Stimulated activated naive CD8-positive, alpha-beta T cell treated with anti-CD3 and anti-CD28 coated beads, Interleukin-15, amount 100 ng/mL, for 72 hours (primary cell): ENCODE data around the gene EDDM3A.
"Not testable (repeated sequence)": the region's sequence is repeated elsewhere in the genome, so short reads cannot be mapped to it uniquely, and the experiment has no call there.

Source experiments
- ATAC-seq: fragments of 150-1000 bp; cut with Tn5 transposase; 2 replicates; pipeline ENCODE4 v1.10.0; 2021; ENCODE audit warnings: mild to moderate bottlenecking, moderate library complexity
- DNase-seq, 2 donors: peaks; one replicate each; pipeline ENCODE4 v3.0.0; 2021 to 2022
- H3K27ac Mint-ChIP-seq, 2 donors: one replicate each; pipeline ENCODE4 v1.8.0; 2022; ENCODE audit warnings: mild to moderate bottlenecking in 2 of 2, mixed read lengths in 2 of 2, moderate library complexity in 2 of 2
- H3K27me3 Mint-ChIP-seq: one replicate; pipeline ENCODE4 v1.8.0; 2022; ENCODE audit warnings: mixed read lengths
- H3K4me1 Mint-ChIP-seq: one replicate; pipeline ENCODE4 v1.8.0; 2022; ENCODE audit warnings: mild to moderate bottlenecking, mixed read lengths
- H3K4me3 Mint-ChIP-seq, 2 donors: one replicate each; pipeline ENCODE4 v1.8.0; 2022; ENCODE audit warnings: mild to moderate bottlenecking in 2 of 2, mixed read lengths in 2 of 2, moderate library complexity in 1 of 2
- H3K9me3 Mint-ChIP-seq, 2 donors: one replicate each; pipeline ENCODE4 v1.8.0; 2022; ENCODE audit warnings: mixed read lengths in 2 of 2

EDDM3A gene

GRCh38 chr14:20745571-20746358 is at the start of gene EDDM3A:
Gene EDDM3A (plus strand): TSS chr14:20745887. CDS start chr14:20747581, 1,694 bp downstream.
- Mint-ChIP-seq H3K4me1 (no peaks in the 10 kb centered on the region), H3K27ac (no peak within 1 kb of the TSS), H3K27me3 (no peaks in the 10 kb centered on the region), H3K9me3 (no peaks in the 10 kb centered on the region), H3K4me3 (no peak within 1 kb of the TSS)
- ATAC-seq: no peak
- DNase-seq: no peak

DNA sequence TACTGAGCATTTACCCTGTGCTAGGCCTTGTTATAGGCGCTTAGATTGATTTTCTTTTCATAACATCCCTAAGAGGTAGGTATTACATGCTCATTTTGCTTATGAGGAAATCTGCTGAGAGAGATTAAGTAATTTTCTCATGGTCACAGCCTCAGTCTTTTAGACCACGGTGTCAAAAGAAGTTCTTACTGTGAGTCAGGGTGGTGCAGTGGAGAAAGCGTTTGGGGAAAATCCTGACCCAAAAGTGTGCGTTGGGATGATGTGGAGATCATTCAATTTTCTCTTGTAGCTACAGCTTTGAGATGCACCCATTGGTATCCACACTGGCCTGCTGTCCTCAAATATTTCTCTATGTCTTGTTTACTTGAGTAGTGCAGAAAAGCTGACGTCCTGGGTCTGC is 48.9 kb upstream of the EDDM3A start:
- ATAC-seq (no peak), DNase-seq (no peak)
- Mint-ChIP-seq H3K27ac (no peak overlapping the region), H3K4me3 (no peak overlapping the region), H3K27me3 (no peaks in the 10 kb centered on the region), H3K9me3 (no peaks in the 10 kb centered on the region), H3K4me1 (no peaks in the 10 kb centered on the region)

DNA sequence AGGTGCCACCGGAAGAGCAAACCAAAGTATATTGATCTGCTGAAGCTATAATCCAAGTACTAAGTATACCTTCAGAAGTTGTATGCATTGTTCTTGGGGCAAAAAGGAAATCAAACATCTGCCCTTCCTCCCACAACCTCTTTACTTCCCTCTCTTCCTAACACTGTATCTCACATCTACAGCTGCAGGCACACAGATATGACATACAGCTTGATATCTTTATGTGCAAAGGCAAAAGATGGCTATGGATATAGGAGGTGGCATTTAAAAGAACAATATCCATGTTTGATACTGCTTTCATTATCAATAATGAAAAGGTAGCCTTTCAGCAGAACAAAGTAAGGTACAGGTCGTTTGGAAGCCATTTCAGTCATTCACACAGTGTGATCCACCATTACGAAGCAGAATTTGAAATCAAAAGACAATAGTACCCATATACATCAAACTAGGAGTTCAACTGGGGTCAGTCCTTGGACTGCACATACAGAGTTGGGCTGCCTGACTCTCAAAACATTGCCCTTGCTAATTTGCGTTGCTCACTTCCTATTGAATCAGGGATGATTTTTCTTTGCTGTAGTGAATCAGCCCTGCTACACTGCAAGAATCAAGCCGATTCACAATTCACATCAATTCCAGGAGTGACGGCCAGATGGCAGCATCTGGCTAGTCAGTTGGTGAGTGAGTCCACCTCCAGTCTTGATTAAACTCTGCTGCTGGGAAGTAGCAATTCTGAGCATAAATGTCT is 48.2 kb upstream of the EDDM3A start:
- DNase-seq (peak; percentile 58 to 61), ATAC-seq (peak; percentile 79)
- H3K27me3 Mint-ChIP-seq: no peaks in the 10 kb centered on the region
- no peak overlapping the region for H3K4me3 Mint-ChIP-seq
- no peaks in the 10 kb centered on the region for H3K9me3 Mint-ChIP-seq
- no peaks in the 10 kb centered on the region for H3K4me1 Mint-ChIP-seq
- H3K27ac Mint-ChIP-seq: no peak overlapping the region

DNA sequence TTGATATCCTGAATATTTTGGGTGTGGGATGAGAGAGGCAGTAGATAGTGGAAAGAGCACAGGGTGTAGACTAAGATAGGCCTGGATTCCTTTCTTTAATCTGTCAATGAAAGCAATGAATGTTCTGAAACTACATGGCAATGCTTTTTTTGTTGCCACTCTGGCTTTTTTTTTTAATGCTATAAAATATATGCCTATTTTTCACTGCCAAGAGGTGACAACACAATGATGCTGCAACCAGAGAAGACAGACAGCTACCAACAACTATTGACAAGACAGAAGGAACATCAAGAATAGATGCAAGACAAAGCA is 47.7 kb upstream of the EDDM3A start:
- no peak overlapping the region for H3K27ac Mint-ChIP-seq
- H3K4me1 Mint-ChIP-seq: no peaks in the 10 kb centered on the region
- no peaks in the 10 kb centered on the region for H3K9me3 Mint-ChIP-seq
- ATAC-seq: no peak
- H3K4me3 Mint-ChIP-seq: no peak overlapping the region
- DNase-seq: no peak
- H3K27me3 Mint-ChIP-seq: no peaks in the 10 kb centered on the region

DNA sequence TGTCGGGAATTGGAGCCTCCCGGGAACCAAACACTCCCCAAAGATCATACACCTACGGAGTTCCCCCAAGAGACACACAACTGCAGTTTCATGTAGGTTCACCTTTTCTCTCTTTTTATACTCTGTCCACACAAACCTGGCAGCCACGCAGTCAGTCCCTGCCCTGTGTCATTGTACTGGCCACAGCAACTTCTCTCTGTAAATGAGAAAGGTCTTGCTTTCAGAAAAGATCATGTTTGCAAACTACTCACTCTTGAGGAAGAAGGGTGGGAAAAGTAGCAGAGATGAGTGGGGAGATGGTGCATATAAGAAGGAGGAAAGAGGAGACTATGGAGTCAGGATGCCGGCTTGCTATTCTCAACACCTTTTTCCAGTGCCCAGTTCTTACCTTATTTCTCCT is 46.8 kb upstream of the EDDM3A start:
- H3K27ac Mint-ChIP-seq: no peak overlapping the region
- no peak for ATAC-seq
- H3K4me1 Mint-ChIP-seq: no peaks in the 10 kb centered on the region
- H3K4me3 Mint-ChIP-seq: no peak overlapping the region
- H3K27me3 Mint-ChIP-seq: no peaks in the 10 kb centered on the region
- no peak for DNase-seq
- no peaks in the 10 kb centered on the region for H3K9me3 Mint-ChIP-seq

DNA sequence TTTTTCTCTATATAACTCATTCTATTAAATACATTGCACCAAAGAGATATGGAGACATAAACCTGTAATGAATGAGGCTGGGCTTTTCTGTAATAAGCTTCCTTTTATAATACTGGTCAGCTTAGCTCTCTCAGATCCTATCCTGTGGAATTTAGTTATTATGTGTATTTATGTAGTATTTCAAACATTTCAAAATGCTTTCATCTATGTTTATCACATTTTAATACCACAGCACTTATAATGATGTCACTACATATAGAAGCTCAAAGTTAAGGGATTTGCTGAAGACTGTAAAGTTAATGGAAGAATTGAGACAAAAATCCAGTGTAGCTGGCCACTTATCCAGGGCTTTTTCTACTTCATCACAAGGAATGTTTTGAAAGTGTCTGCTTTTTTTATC is 45.8 kb upstream of the EDDM3A start:
- H3K27ac Mint-ChIP-seq: no peak overlapping the region
- H3K4me3 Mint-ChIP-seq: no peak overlapping the region
- ATAC-seq: no peak
- no peaks in the 10 kb centered on the region for H3K9me3 Mint-ChIP-seq
- H3K27me3 Mint-ChIP-seq: no peaks in the 10 kb centered on the region
- DNase-seq: no peak
- H3K4me1 Mint-ChIP-seq: no peaks in the 10 kb centered on the region

DNA sequence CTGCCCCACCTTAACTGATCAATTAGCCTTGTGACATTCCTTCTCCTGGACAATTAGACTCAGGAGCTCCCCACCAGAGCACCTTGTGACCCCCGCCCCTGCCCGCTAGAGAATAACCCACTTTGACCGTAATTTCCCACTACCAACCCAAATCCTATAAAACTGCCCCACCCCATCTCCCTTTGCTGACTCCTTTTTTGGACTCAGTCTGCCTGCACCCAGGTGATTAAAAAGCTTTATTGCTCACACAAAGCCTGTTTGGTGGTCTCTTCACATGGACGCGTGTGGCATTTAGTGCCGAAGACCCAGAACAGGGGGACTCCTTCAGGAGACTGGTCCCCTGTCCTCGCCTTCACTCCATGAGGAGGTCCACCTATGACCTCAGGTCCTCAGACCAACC is 44.7 kb upstream of the EDDM3A start:
- H3K9me3 Mint-ChIP-seq, H3K27ac Mint-ChIP-seq, H3K27me3 Mint-ChIP-seq, ATAC-seq, H3K4me3 Mint-ChIP-seq, DNase-seq, H3K4me1 Mint-ChIP-seq: not testable (repeated sequence)

DNA sequence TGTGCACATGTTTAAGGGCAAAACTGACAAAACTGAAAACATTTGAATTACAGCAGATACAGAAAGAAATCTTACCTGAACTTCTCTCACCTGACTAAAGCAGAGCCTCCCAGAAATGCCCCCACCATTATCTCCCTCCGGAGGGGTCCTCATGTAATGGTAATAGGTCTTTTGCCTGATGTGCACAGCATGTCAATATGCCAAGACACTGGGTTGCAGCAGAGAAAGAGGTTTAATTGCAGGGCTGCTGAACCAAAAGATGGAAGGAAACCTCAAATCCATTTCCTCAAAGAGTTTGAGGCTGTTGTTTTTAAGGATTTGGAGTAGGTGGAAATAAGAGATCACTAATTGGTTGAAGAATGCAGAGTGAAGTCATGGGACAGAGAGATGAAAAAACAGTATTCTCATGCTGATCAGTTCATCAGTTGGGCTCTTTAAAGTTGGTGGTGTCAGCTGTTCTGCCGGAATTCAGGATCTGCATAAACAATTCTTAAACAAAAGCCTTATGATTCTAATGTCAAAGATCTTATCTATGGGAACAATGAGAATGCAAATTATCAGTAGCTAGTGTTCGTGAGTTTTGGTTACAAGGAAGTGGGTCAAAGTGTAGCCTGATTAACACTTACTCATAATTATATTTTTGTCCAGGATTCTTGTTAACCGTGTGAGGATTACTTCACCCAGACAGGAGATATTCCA is 38.9 kb upstream of the EDDM3A start:
- H3K4me3 Mint-ChIP-seq: no peak overlapping the region
- ATAC-seq (no peak), DNase-seq (no peak)
- H3K4me1 Mint-ChIP-seq: no peaks in the 10 kb centered on the region
- no peak overlapping the region for H3K27ac Mint-ChIP-seq
- H3K9me3 Mint-ChIP-seq: no peaks in the 10 kb centered on the region
- no peaks in the 10 kb centered on the region for H3K27me3 Mint-ChIP-seq

DNA sequence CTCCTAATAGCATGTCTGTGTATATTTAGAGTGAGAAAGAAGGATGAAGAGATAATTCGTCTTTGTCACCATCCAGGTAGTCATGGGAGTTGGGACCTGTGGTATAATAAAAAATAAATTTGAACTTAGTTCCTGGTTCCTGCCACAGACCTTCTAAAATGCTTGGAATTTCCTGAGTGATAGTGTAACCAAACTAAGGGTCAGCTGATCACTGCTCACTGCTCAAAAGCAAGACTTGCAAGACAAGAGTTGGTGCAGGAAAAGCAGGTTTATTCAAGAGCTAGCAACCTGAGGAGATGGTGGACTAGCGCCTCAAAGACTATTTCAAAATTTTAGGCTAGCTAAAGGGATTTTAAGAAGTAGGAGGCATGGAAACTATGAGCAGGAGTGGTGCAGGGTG is 38.1 kb upstream of the EDDM3A start:
- Mint-ChIP-seq H3K27ac (no peak overlapping the region), H3K4me3 (no peak overlapping the region), H3K9me3 (no peaks in the 10 kb centered on the region), H3K27me3 (no peaks in the 10 kb centered on the region), H3K4me1 (no peaks in the 10 kb centered on the region)
- DNase-seq: no peak
- ATAC-seq: no peak

DNA sequence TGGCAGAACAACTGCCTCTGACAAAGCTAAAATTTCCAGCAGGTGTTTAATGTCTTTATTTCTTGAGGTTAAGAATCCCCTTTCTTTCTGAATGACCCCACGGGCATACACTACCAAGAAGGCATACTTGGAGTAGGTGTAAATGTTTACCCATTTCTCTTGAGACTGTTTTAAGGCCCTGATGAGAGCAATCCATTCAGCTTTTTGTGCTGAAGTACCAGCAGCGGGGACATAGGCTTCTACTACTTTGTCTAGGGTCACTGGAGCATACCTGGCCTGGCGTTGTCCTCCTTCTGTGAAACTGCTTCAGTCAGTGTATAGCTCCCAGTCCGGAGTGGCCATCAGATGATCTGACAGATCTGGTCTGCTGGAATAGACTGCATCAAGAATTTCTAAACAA is 34.4 kb upstream of the EDDM3A start:
- DNase-seq (no peak), ATAC-seq (no peak)
- Mint-ChIP-seq H3K9me3 (no peaks in the 10 kb centered on the region), H3K4me3 (no peak overlapping the region), H3K27ac (no peak overlapping the region), H3K4me1 (no peaks in the 10 kb centered on the region), H3K27me3 (no peaks in the 10 kb centered on the region)

- Mint-ChIP-seq H3K4me1 (no peaks in the 10 kb centered on the region), H3K27ac (no peak overlapping the region), H3K4me3 (no peak overlapping the region), H3K27me3 (no peaks in the 10 kb centered on the region), H3K9me3 (no peaks in the 10 kb centered on the region)
- ATAC-seq (no peak), DNase-seq (no peak)
Measured at GRCh38 chr14:20711685-20712084, 34.0 kb upstream of the EDDM3A start.

DNA sequence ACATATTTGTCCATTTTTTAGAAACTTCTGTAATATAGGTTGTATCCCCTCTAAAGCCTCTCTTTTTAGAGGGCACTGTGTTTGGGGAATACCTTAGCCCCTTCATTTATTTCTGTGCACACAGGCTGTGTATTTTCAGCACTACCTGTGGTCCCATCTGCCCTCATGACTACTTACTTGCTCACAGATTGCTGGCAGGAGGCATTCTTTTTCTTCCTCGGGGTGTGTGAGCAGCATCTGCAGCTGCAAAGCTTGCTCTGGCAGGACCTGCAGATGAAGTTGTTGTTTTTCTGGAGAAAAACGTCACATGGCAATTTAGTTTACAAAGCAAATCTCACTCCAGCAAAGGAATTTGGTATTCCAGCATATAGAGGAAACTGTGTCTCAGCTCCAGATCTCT is 32.8 kb upstream of the EDDM3A start:
- Mint-ChIP-seq H3K9me3 (no peaks in the 10 kb centered on the region), H3K4me3 (no peak overlapping the region), H3K27ac (no peak overlapping the region), H3K4me1 (no peaks in the 10 kb centered on the region), H3K27me3 (no peaks in the 10 kb centered on the region)
- ATAC-seq: no peak
- DNase-seq: no peak

- H3K27ac Mint-ChIP-seq: no peak overlapping the region
- no peaks in the 10 kb centered on the region for H3K9me3 Mint-ChIP-seq
- no peaks in the 10 kb centered on the region for H3K4me1 Mint-ChIP-seq
- no peak for DNase-seq
- no peak overlapping the region for H3K4me3 Mint-ChIP-seq
- peaks cover 3% of the 10 kb centered on the region for H3K27me3 Mint-ChIP-seq
- no peak for ATAC-seq
Measured at GRCh38 chr14:20714593-20715250, 31.0 kb upstream of the EDDM3A start.

DNA sequence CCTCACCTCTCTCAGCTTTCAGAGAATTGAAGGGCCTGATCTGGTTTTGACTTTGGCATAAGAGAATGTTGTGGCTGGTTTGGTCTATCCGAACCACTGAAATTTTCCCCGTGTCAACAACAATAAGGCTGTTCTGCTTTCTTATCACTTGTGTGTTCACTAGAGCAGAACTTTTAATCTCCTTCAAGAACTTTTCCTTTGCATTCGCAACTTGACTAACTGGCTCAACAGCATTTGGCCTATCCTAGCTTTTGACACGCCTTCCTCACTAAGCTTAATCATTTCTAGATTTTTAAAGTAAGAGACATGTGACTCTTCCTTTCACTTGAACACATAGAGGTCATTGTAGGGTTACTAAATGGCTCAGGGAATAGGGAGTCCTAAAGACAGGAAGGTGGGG is 25.9 kb upstream of the EDDM3A start:
- no peaks in the 10 kb centered on the region for H3K4me1 Mint-ChIP-seq
- ATAC-seq (no peak), DNase-seq (no peak)
- H3K9me3 Mint-ChIP-seq: no peaks in the 10 kb centered on the region
- H3K27me3 Mint-ChIP-seq: peaks cover 36% of the 10 kb centered on the region
- no peak overlapping the region for H3K27ac Mint-ChIP-seq
- H3K4me3 Mint-ChIP-seq: no peak overlapping the region

DNA sequence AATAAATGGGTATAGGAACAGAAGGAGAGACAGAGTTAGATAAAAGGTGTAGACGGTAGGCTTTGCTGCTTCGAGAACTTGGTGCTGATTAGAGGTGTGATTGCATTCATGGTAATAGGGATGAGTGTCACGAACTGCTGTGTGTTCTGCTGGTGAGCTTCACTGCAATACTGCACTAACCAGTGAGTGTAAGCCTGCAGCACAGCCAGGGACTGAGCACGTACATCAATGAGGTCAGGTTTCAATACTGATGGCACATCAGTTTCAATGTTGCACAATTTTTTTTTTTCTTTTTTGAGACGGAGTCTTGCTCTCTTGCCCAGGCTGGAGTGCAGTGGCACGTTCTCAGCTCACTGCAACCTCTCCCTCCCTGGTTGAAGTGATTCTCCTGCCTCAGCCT is 24.9 kb upstream of the EDDM3A start:
- no peak overlapping the region for H3K4me3 Mint-ChIP-seq
- no peak for ATAC-seq
- peaks cover 41% of the 10 kb centered on the region for H3K27me3 Mint-ChIP-seq
- no peaks in the 10 kb centered on the region for H3K4me1 Mint-ChIP-seq
- DNase-seq: no peak
- no peaks in the 10 kb centered on the region for H3K9me3 Mint-ChIP-seq
- no peak overlapping the region for H3K27ac Mint-ChIP-seq

GRCh38 chr14:20722016-20722415 is 23.7 kb upstream of the EDDM3A start:
- H3K9me3 Mint-ChIP-seq: no peaks in the 10 kb centered on the region
- no peak overlapping the region for H3K27ac Mint-ChIP-seq
- no peak for DNase-seq
- ATAC-seq: no peak
- H3K4me1 Mint-ChIP-seq: no peaks in the 10 kb centered on the region
- no peak overlapping the region for H3K4me3 Mint-ChIP-seq
- peaks cover 51% of the 10 kb centered on the region for H3K27me3 Mint-ChIP-seq
